DND-41 (cell line): Measurements from ENCODE around the gene FOXP1.

ENCODE experiments used
- CTCF ChIP-seq: IDR thresholded peaks from 2 replicates; pipeline ENCODE4 v1.5.1; 2012; ENCODE audit warnings: borderline replicate concordance, low read length, moderate library complexity, mild to moderate bottlenecking; ENCODE audit not compliant: poor library complexity, severe bottlenecking; ENCODE audit errors: extremely low read depth
- EZH2 ChIP-seq: IDR thresholded peaks from 3 replicates; pipeline ENCODE4 v1.6.1; 2012; ENCODE audit warnings: borderline replicate concordance, low read depth, mild to moderate bottlenecking, moderate library complexity, low read length, inconsistent platforms; ENCODE audit not compliant: severe bottlenecking

GRCh38 chr3:70930066-70930465, 653.5 kb downstream of the FOXP1 start:
- no peak for TF ChIP-seq EZH2
- TF ChIP-seq CTCF = no peak
